ENCODE results near the gene RANBP17. TPM values are rescaled to one million over a fixed set of nuclear protein-coding genes. Genes with fewer than 3 reads are reported as not detected.

The RANBP17 gene
- total and polyA plus RNA-seq, 2 of the 4 experiments (the other 2 are of a cell fraction) = 8.2 to 29.0 TPM

- Histone ChIP-seq H4K91ac (ENCODE audit: insufficient read depth, low read depth, low read length) (no peak overlapping the region), H3K56ac (ENCODE audit: extremely low read depth, insufficient read depth, low read length) (no peak overlapping the region), H2AFZ (replicated peaks; ENCODE audit: low read length, poor library complexity) (no peak overlapping the region), H4K5ac (ENCODE audit: low read depth, low read length) (no peak overlapping the region), H3K36me3 (ENCODE audit: control insufficient read depth, insufficient read depth, low read length) (no peaks in the 10 kb centered on the region), H3K79me1 (ENCODE audit: low read depth in 1 of 2, low read length in 2 of 2) (peaks cover 0 to 7% of the 10 kb centered on the region in 2 experiments; a peak in 1 of 4 replicates), H2BK15ac (ENCODE audit: low read depth, low read length) (no peak overlapping the region), H2BK5ac (ENCODE audit: low read depth, low read length, poor library complexity, severe bottlenecking) (no peak overlapping the region), H4K8ac (ENCODE audit: low read depth in 2 of 2, low read length in 2 of 2) (no peak overlapping the region), H2AK9ac (replicated peaks; ENCODE audit: low read depth, low read length, poor library complexity) (no peak overlapping the region), H3K4me1 (ENCODE audit: control insufficient read depth, insufficient read depth, low read length) (no peaks in the 10 kb centered on the region), H3K4me2 (ENCODE audit: low read depth, low read length) (no peak overlapping the region), H2AK5ac (ENCODE audit: low read depth, low read length) (no peak overlapping the region), H2BK20ac (ENCODE audit: low read depth, low read length) (no peak overlapping the region), H4K20me1 (ENCODE audit: insufficient read depth, low read length) (no peaks in the 10 kb centered on the region), H2BK120ac (ENCODE audit: low read depth, low read length) (no peak overlapping the region), H3K9ac (ENCODE audit: low read depth, low read length) (no peak overlapping the region), H3K4me3 (ENCODE audit: insufficient read depth, low read depth, low read length) (no peak overlapping the region), H3K23ac (ENCODE audit: low read depth, low read length) (no peak overlapping the region), H3K27ac (ENCODE audit: insufficient read depth, low read length) (no peak overlapping the region), H3K9me3 (ENCODE audit: control insufficient read depth, insufficient read depth, low read length) (no peaks in the 10 kb centered on the region), H3K18ac (ENCODE audit: low read depth, low read length) (no peak overlapping the region), H3K27me3 (ENCODE audit: control insufficient read depth, insufficient read depth, low read length) (no peaks in the 10 kb centered on the region), H3K9me1 (ENCODE audit: insufficient read depth, low read length) (peaks cover 5% of the 10 kb centered on the region; the same call in 1 of the 2 replicates), H3K4ac (ENCODE audit: low read depth, low read length) (no peak overlapping the region), H3K14ac (replicated peaks; ENCODE audit: low read depth, low read length) (no peak overlapping the region)
- no TSS peak for BruUV-seq (replicated peaks)
- CTCF ChIA-PET = no interaction called here
- no peak for ATAC-seq (ENCODE audit: low read depth)
- intact Hi-C loops (cut with micrococcal nuclease) (no loop called here), dilution Hi-C loops (cut with HindIII; ENCODE audit: low sequenced_read_pairs, unreplicated experiment) (no loop called here), in situ Hi-C loops (cut with MboI; ENCODE audit: low sequenced_read_pairs) (no loop called here)
- POLR2A ChIA-PET (ENCODE audit: unreplicated experiment) = no interaction called here
- TF ChIP-seq BHLHE40 (IDR thresholded peaks at IDR 0.05; ENCODE audit: low read depth, low read length) = no peak
- TF ChIP-seq FOS (IDR thresholded peaks at IDR 0.05; ENCODE audit: low read depth, low read length) = no peak
- no peak for TF ChIP-seq MAZ (IDR thresholded peaks at IDR 0.05; ENCODE audit: borderline replicate concordance, low read depth, low read length)
- TF ChIP-seq MAFK (IDR thresholded peaks at IDR 0.05; ENCODE audit: low read depth, low read length) = no peak
- TF ChIP-seq POLR2A (IDR thresholded peaks at IDR 0.05; ENCODE audit: low read depth, low read length) = no peak
- no peak for TF ChIP-seq CTCF (conservative IDR thresholded peaks at IDR 0.05; ENCODE audit: low read depth, low read length)
- no peak for TF ChIP-seq CEBPB (IDR thresholded peaks at IDR 0.05; ENCODE audit: low read depth, low read length)
- TF ChIP-seq MXI1 (IDR thresholded peaks at IDR 0.05; ENCODE audit: borderline replicate concordance, low read depth, low read length) = no peak
- TF ChIP-seq NFE2L2 (IDR thresholded peaks at IDR 0.05; ENCODE audit: low read depth, low read length) = no peak
- TF ChIP-seq RCOR1 (IDR thresholded peaks at IDR 0.05; ENCODE audit: insufficient replicate concordance, low read length) = no peak
- no peak for TF ChIP-seq CHD1 (IDR thresholded peaks at IDR 0.05; ENCODE audit: low read depth, low read length)
- no peak for TF ChIP-seq SMC3 (IDR thresholded peaks at IDR 0.05; ENCODE audit: low read depth, low read length)
- TF ChIP-seq USF2 (IDR thresholded peaks at IDR 0.05; ENCODE audit: low read depth, low read length) = no peak
- no peak for TF ChIP-seq RAD21 (IDR thresholded peaks at IDR 0.05; ENCODE audit: low read length)
- no peak for TF ChIP-seq ELK1 (IDR thresholded peaks at IDR 0.05; ENCODE audit: borderline replicate concordance, low read depth, low read length)
- no peak for TF ChIP-seq RFX5 (IDR thresholded peaks at IDR 0.05; ENCODE audit: low read depth, low read length)
- no peak for DNase-seq
- no CpG with 5 or more reads among the region's 2 CpGs for WGBS, 2 experiments (ENCODE audit: extremely low coverage in 2 of 2, insufficient read length in 1 of 2)
Observed at GRCh38 chr5:171116719-171117118, 254.9 kb downstream of the RANBP17 start.

All from IMR-90 (cell line).